ENCODE measurements around the gene C1QTNF9. TPM values are rescaled to one million over a fixed set of nuclear protein-coding genes. Genes with fewer than 3 reads are reported as not detected.
"Not testable (repeated sequence)": the region's sequence is repeated elsewhere in the genome, so short reads cannot be mapped to it uniquely, and the experiment has no call there.

Gene C1QTNF9
- total RNA-seq, 2 experiments from 2014 or later, result not detected

DNA sequence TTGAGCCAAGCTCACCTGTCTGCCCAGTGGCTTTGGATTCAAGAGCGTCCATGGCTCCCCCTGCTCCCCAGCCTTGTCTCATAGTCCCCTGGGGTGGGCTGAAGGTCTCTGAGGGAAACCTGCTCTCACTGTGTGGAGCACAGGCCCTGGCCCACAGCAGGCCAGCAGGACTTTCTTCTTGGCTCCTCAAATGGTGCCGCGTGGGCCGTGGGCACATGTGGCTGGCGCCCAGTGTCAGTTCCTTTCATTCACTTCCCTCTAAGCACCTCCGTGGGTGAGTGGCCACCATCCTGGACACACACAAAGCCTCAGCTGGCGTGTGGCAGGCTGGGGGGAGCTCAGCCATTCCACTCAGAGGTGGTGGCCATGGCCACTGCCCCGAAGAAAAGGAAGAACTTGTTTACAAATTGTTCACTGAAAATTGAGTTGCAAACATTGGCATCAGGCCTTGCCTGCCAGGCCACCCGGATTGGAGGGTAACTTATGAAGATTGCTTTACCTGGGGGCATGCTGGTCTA, 53.1 kb downstream of the C1QTNF9 start:
- Mint-ChIP-seq H3K27me3 (no peaks in the 10 kb centered on the region), H3K9me3 (no peaks in the 10 kb centered on the region), H3K27ac (no peak overlapping the region), H3K4me1 (no peaks in the 10 kb centered on the region), H3K4me3 (no peak overlapping the region), H3K36me3 (no peaks in the 10 kb centered on the region)
- POLR2A ChIA-PET, result no interaction called here
- DNase-seq, result no peak
- ATAC-seq (ENCODE audit: low read depth), result no peak

- peaks cover 2% of the 10 kb centered on the region for H3K27me3 Mint-ChIP-seq
- H3K4me1 Mint-ChIP-seq, result no peaks in the 10 kb centered on the region
- H3K36me3 Mint-ChIP-seq, result no peaks in the 10 kb centered on the region
- ATAC-seq (ENCODE audit: low read depth) (no peak), DNase-seq (no peak)
- POLR2A ChIA-PET, result no interaction called here
- no peak overlapping the region for H3K27ac Mint-ChIP-seq
- no peaks in the 10 kb centered on the region for H3K9me3 Mint-ChIP-seq
- no peak overlapping the region for H3K4me3 Mint-ChIP-seq
Measured at GRCh38 chr13:24365191-24365590, 55.8 kb downstream of the C1QTNF9 start.

GRCh38 chr13:24366315-24366714, 56.9 kb downstream of the C1QTNF9 start:
- H3K27me3 Mint-ChIP-seq; H3K4me3 Mint-ChIP-seq; POLR2A ChIA-PET; ATAC-seq (ENCODE audit: low read depth); H3K36me3 Mint-ChIP-seq; H3K4me1 Mint-ChIP-seq; DNase-seq; H3K9me3 Mint-ChIP-seq; H3K27ac Mint-ChIP-seq: not testable (repeated sequence)

- H3K27me3 Mint-ChIP-seq; H3K4me3 Mint-ChIP-seq; H3K9me3 Mint-ChIP-seq; DNase-seq; ATAC-seq (ENCODE audit: low read depth); H3K27ac Mint-ChIP-seq; POLR2A ChIA-PET; H3K4me1 Mint-ChIP-seq; H3K36me3 Mint-ChIP-seq: not testable (repeated sequence)
Measured at GRCh38 chr13:24371273-24371672, 61.9 kb downstream of the C1QTNF9 start.

Other genes starting within 250 kb of the C1QTNF9 start
- 10 to 100 TPM; 78.7 to 89.9 TPM for gene SPATA13, start 148.9 kb upstream of the C1QTNF9 start, total RNA-seq
- gene PARP4, start 203.2 kb downstream of the C1QTNF9 start, total RNA-seq, result 10 to 100 TPM; 66.3 to 69.4 TPM

All from activated naive CD8-positive, alpha-beta T cell treated with anti-CD3 and anti-CD28 coated beads, Interleukin-2, amount 10 ng/mL, durations not matched to agents 7 days and 5 days (primary cell).